Body of pancreas (tissue), 4 donors: ENCODE measurements around the gene NOP16. TPM values are rescaled to one million over a fixed set of nuclear protein-coding genes. Genes with fewer than 3 reads are reported as not detected.
A peak's percentile ranks its signal among the peaks of the same experiment; 100 is the strongest.

ENCODE experiments used
- ATAC-seq: fragments of 150-250 bp; one replicate; pipeline ENCODE4 v1.9.1; 2016
- DNase-seq, 4 donors: peaks; one replicate each; pipeline ENCODE4 v3.0.0-alpha.2; 2019
- H3K27ac ChIP-seq, 4 donors: fragments of 200-600 bp; sonication (generic); 1 replicate in 3 of 4; 2 replicates in 1 of 4; pipeline versions ENCODE4 v1.5.1 to v1.6.1; 2016 to 2019; ENCODE audit warnings: mild to moderate bottlenecking in 1 of 4, mixed read lengths in 1 of 4, moderate library complexity in 1 of 4
- H3K27me3 ChIP-seq, 2 donors: fragments of 200-600 bp; sonication (generic); one replicate each; pipeline ENCODE4 v1.6.0; 2016; ENCODE audit warnings: mild to moderate bottlenecking in 1 of 2
- H3K36me3 ChIP-seq, 2 donors: fragments of 200-600 bp; sonication (generic); replicated peaks in 1 of 2; 2 replicates each; pipeline ENCODE4 v1.5.1; 2016; ENCODE audit warnings: low read depth in 2 of 2; ENCODE audit not compliant: insufficient read depth in 1 of 2
- H3K4me1 ChIP-seq: fragments of 200-600 bp; sonication (generic); one replicate; pipeline ENCODE4 v1.6.0; 2016
- H3K4me3 ChIP-seq, 2 donors: fragments of 200-600 bp; sonication (generic); 1 replicate in 1 of 2; 2 replicates in 1 of 2; pipeline ENCODE4 v1.5.1; 2016 to 2019
- H3K9me3 ChIP-seq, 3 donors: fragments of 200-600 bp; sonication (generic); 1 replicate in 2 of 3; 2 replicates in 1 of 3; pipeline ENCODE4 v1.5.1; 2016
- CTCF ChIP-seq, 7 experiments: fragments of 450-650 bp in 4 of 7; fragments of 200-600 bp in 3 of 7; sonication (generic) in 3 of 7; IDR thresholded peaks; one replicate each; pipeline ENCODE4 v1.5.1; 2016 to 2019; ENCODE audit warnings: antibody characterized with exemption in 7 of 7
- POLR2A ChIP-seq, 3 donors: fragments of 450-650 bp; IDR thresholded peaks; one replicate each; pipeline ENCODE4 v1.6.1; 2016; ENCODE audit warnings: antibody characterized with exemption in 3 of 3, mild to moderate bottlenecking in 2 of 3
- WGBS, 2 donors: methylation state at CpG; one replicate each; pipeline ENCODE4 v1.1.5; 2017; 5-methylcytosine and 5-hydroxymethylcytosine counted together
- intact Hi-C: fragments of 100-400 bp; cut with DNase I; formaldehyde crosslinking; loops from one replicate; pipeline ENCODE4 v1.15.1; 2023
- total RNA-seq, 2 donors: library from RNA; depleted of rRNA; stranded (reverse); fragments of >200 nt; gene quantifications; one replicate each; pipeline ENCODE4 v1.1.0, GENCODE V29; 2016

NOP16 gene
- total RNA-seq, 2 donors from 2014 or later: 19.2 to 32.0 TPM

GRCh38 chr5:176415952-176416924 lies 27.8 kb upstream of the NOP16 start, which contains the start of gene CLTB:
Gene CLTB (minus strand): TSS chr5:176416539. CDS start chr5:176416363, 176 bp downstream.
- TF ChIP-seq POLR2A (IDR thresholded peaks at IDR 0.05) (peak; percentile 40 to 87 (median 52)), CTCF (IDR thresholded peaks at IDR 0.05) (peak; percentile 27 to 100 (median 90))
- ATAC-seq: peak; percentile 94
- no peaks in the 10 kb centered on the region for H3K36me3 ChIP-seq
- intact Hi-C loops: no loop called here
- no peaks in the 10 kb centered on the region for H3K27me3 ChIP-seq
- 1 to 27% methylated on average over 3 to 101 of the region's 107 CpGs for WGBS, 2 donors
- peak within 1 kb of the TSS; percentile 86 to 91 (median 88) for H3K27ac ChIP-seq
- H3K9me3 ChIP-seq: no peaks in the 10 kb centered on the region
- H3K4me1 ChIP-seq: peaks cover 38% of the 10 kb centered on the region
- peak; percentile 92 to 95 (median 94) for DNase-seq
- peak within 1 kb of the TSS; percentile 89 to 91 for H3K4me3 ChIP-seq

- ATAC-seq (no peak), DNase-seq (peak in 2 of 4 donors; percentile 20 to 28)
- Histone ChIP-seq H3K36me3 (no peaks in the 10 kb centered on the region), H3K27ac (peak overlapping the region; percentile 86 to 91 (median 88)), H3K9me3 (no peaks in the 10 kb centered on the region), H3K4me1 (peaks cover 38% of the 10 kb centered on the region), H3K27me3 (no peaks in the 10 kb centered on the region), H3K4me3 (peak overlapping the region; percentile 89 to 91)
- TF ChIP-seq POLR2A (IDR thresholded peaks at IDR 0.05): no peak
- no peak for TF ChIP-seq CTCF (IDR thresholded peaks at IDR 0.05)
- intact Hi-C loops: no loop called here
- WGBS, 2 donors: 49 to 51% methylated on average over 12 to 13 of the region's 13 CpGs
These were observed 27.0 kb upstream of the NOP16 start for GRCh38 chr5:176415240-176415951.

- no peak overlapping the region for H3K4me3 ChIP-seq
- ATAC-seq: no peak
- no peaks in the 10 kb centered on the region for H3K9me3 ChIP-seq
- WGBS, 2 donors: 36 to 64% methylated on average over 3 of the region's 3 CpGs
- DNase-seq: no peak
- peaks cover 38% of the 10 kb centered on the region for H3K4me1 ChIP-seq
- peak overlapping the region in 1 of 4 donors; percentile 86 for H3K27ac ChIP-seq
- TF ChIP-seq POLR2A (IDR thresholded peaks at IDR 0.05): no peak
- TF ChIP-seq CTCF (IDR thresholded peaks at IDR 0.05): no peak
- intact Hi-C loops: no loop called here
- H3K36me3 ChIP-seq: peaks cover 0 to under 1% of the 10 kb centered on the region in 2 donors
- no peaks in the 10 kb centered on the region for H3K27me3 ChIP-seq
These were observed 26.3 kb upstream of the NOP16 start for GRCh38 chr5:176414704-176415103.

- H3K4me3 ChIP-seq: no peak overlapping the region
These were observed 25.4 kb upstream of the NOP16 start for GRCh38 chr5:176413709-176414191.

More at GRCh38 chr5:176413709-176414191, 25.4 kb upstream of the NOP16 start:
- 82 to 90% methylated on average over 3 to 7 of the region's 7 CpGs for WGBS, 2 donors
- peaks cover 0 to 3% of the 10 kb centered on the region in 2 donors for H3K36me3 ChIP-seq
- H3K27ac ChIP-seq: no peak overlapping the region
- no peak for DNase-seq
- H3K27me3 ChIP-seq: no peaks in the 10 kb centered on the region
- TF ChIP-seq POLR2A (IDR thresholded peaks at IDR 0.05) (no peak), CTCF (IDR thresholded peaks at IDR 0.05) (no peak)
- peaks cover 38% of the 10 kb centered on the region for H3K4me1 ChIP-seq
- no peaks in the 10 kb centered on the region for H3K9me3 ChIP-seq
- intact Hi-C loops: no loop called here
- ATAC-seq: no peak
